Central memory CD4-positive, alpha-beta T cell (primary cell): ENCODE results near the gene RBM34.

ENCODE experiments used
- DNase-seq: peaks from one replicate; pipeline ENCODE4 v3.0.0; 2022

The RBM34 gene

GRCh38 chr1:235152235-235152634 lies 8.8 kb downstream of the RBM34 start:
- DNase-seq, result no peak

GRCh38 chr1:235151033-235151432 lies 10.0 kb downstream of the RBM34 start:
- no peak for DNase-seq

- DNase-seq, result no peak
These were observed 11.2 kb downstream of the RBM34 start for GRCh38 chr1:235149824-235150223.

- DNase-seq, result no peak
These were observed 13.8 kb downstream of the RBM34 start for GRCh38 chr1:235147269-235147668.

GRCh38 chr1:235145639-235146038 lies 15.4 kb downstream of the RBM34 start:
- no peak for DNase-seq

- no peak for DNase-seq
These were observed 18.1 kb downstream of the RBM34 start for GRCh38 chr1:235142991-235143390.

GRCh38 chr1:235139315-235139714 lies 21.7 kb downstream of the RBM34 start:
- DNase-seq, result no peak

- no peak for DNase-seq
These were observed 22.2 kb downstream of the RBM34 start for GRCh38 chr1:235138821-235139220.

- DNase-seq, result no peak
These were observed 24.9 kb downstream of the RBM34 start for GRCh38 chr1:235136111-235136510.

- no peak for DNase-seq
These were observed 26.9 kb downstream of the RBM34 start for GRCh38 chr1:235134171-235134570.

GRCh38 chr1:235133086-235133485 lies 28.0 kb downstream of the RBM34 start:
- no peak for DNase-seq

GRCh38 chr1:235131961-235132360 lies 29.1 kb downstream of the RBM34 start:
- DNase-seq, result no peak

- no peak for DNase-seq
These were observed 30.2 kb downstream of the RBM34 start for GRCh38 chr1:235130766-235131270.

GRCh38 chr1:235129774-235130570 lies 31.1 kb downstream of the RBM34 start:
- no peak for DNase-seq

GRCh38 chr1:235128456-235129328 lies 32.4 kb downstream of the RBM34 start, which contains the start of gene TOMM20:
TOMM20 (minus strand) TSS chr1:235128837; CDS start chr1:235128715, 122 bp downstream.
- DNase-seq, result peak; percentile 95

GRCh38 chr1:235127732-235128455 lies 33.2 kb downstream of the RBM34 start:
- no peak for DNase-seq

- DNase-seq, result no peak
These were observed 33.8 kb downstream of the RBM34 start for GRCh38 chr1:235127203-235127602.

- no peak for DNase-seq
These were observed 36.4 kb downstream of the RBM34 start for GRCh38 chr1:235124665-235125064.

GRCh38 chr1:235124111-235124510 lies 36.9 kb downstream of the RBM34 start:
- DNase-seq, result no peak

GRCh38 chr1:235122348-235122747 lies 38.7 kb downstream of the RBM34 start:
- DNase-seq, result no peak

- DNase-seq, result no peak
These were observed 47.7 kb downstream of the RBM34 start for GRCh38 chr1:235113183-235113917.
